SIG-M5 treated with dmso at 0.1 percent for 504 hours (cell line): Measurements from ENCODE around the gene RMDN3.

Experiments
- DNase-seq: peaks from one replicate; lab custom pipeline; 2025; ENCODE audit not compliant: unreplicated experiment; lab: John Stamatoyannopoulos, UW

RMDN3 gene

DNA sequence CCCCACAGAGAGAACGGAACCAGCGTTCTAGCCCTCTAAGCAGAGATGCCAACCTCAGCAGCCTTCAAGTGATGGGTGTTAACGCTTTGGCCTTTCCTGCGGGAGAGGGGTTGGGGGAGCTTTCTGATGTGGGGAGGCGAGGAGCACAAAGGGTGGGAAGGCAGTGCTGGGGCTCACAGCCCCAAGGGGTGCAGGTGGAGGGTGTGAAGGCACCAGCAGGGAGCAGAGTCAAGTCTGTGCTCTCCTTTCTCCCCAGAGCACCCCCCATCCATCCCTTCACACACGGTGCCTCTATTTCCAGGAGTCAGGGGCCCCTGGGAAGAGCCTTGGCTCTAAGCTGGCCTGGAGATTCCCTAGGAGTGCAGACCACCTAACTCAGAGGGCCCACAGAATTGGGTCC lies 18.8 kb upstream of the RMDN3 start:
- DNase-seq, result no peak

DNA sequence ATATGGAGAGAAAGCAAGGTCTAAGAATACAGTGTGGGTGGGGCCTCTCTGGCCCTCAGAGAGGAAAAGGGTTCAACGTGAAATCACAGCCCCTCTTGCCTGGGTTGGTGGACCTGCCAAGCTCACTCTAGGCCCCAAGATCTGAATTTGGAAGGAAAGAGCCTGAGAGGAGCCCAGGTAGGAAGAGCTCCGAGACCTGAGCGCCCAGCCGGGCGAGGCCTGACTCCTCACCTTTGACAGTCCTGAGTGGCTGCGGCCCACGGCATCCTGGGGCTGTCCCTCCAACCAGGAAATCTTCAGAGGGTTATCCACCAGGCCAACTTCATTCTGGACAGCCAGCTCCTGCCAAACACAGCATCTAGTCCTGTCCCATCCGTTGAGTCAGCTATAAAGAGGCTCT lies 18.4 kb upstream of the RMDN3 start:
- DNase-seq, result no peak

DNA sequence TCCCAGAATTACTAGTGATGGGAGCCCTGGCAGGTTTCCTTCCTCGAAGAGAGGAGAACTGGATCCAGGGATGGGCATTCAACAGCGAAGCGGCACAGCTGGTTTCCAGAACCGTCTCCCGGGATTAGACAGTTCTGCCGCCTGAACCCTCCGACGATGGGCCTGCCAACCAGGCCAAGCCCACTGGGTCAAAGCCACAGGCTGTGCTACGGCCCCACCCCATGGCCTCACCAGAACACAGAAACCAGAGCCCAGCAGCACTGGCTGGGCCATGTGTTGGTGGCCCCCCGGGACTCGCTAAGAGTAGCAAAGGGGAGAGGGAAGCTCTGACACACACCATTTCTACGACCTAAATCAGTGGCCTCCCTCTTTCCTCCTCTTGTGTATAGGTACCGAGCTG lies 17.0 kb upstream of the RMDN3 start:
- DNase-seq, result no peak

DNA sequence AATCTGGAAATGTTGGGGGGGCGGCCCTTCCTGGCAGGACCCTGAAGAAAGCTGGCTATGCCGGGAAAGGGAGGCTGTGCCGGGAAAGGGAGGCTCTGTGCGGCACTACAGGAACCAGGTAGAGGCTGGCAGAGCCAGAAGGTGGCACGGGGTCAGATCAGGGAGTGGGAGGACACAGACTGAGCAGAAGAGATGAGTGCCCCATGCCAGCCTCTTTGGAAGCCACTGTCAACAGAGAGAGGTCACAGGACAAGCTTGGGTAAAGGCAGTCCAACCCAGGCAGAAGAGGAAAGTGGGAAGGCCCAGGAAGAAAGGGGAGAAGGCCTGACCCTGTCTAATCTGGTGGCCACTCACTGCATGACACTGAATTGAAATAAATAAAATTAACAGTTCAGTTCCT lies 16.2 kb upstream of the RMDN3 start:
- DNase-seq, result no peak

DNA sequence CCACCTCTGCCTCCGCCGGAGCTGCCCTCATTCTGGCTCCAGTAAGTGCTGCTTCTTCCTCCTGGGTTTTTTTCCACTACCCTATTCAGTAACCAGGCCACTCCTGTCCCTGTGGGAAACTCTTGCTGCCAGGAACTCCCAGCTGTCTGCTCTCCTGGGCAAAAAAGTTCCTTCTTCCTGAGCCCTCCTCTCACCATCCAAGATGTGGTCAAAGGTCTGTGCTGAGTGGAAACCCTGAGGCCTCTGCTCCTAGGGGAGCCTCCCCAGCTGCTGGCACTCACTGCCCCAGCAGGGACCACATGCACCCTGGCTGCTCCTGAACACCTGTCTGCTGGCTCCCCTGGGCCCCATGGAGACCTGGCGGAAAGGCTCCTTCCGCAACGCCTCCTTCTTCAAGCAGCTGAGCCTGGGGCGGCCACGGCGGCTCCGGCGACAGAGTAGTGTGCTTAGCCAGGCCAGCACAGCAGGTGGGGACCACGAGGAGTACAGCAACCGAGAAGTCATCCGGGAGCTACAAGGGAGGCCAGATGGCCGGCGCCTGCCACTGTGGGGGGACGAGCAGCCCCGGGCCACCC lies 15.2 kb upstream of the RMDN3 start:
- DNase-seq, result no peak

DNA sequence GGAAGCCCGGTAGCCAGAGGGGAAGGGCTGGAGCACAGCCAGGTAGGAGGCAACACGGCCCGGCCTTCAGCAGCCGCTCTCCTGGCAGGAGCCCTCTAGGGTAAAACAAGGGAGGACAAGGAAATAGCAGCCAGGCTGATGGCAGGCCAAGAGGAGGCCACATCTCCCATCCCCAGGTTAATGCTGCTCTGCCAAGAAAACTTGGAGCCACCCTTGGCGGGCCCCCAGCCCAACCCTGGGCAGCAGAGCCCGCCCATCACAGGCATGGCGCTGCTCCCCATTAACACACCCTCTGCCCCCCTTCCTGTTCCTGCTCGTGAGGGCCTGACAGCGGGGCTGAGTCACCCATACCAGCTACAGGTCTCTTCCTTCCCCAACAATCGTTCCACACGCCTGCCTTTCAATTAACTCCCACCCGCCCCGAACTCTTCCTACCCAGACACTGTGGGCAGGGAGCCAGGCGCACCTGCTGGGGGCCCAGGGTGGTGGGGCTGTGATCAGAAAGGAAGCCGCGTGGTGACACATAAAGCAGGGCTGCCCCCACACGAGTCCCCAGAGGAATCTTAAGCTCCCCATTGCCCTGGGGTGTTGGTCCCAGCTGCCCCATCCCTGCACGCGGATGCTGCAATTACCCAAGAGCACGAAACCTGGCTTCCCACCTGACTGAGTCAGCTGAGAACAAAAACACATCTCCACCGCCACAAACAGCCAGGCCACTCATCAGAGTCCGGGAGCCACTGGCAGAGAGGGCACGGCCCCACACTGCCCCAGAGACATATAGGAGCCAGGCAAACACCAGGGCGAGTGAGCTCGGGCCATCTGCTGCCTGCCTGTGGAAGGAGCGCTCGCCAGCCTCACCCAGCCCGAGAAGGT lies 14.5 kb upstream of the RMDN3 start, which contains the start of gene C15orf62:
C15orf62 (plus strand) TSS at position 707 of the 873 bp plus-strand sequence. CDS start 516 bp downstream, outside the sequence.
- DNase-seq, result peak; percentile 26

DNA sequence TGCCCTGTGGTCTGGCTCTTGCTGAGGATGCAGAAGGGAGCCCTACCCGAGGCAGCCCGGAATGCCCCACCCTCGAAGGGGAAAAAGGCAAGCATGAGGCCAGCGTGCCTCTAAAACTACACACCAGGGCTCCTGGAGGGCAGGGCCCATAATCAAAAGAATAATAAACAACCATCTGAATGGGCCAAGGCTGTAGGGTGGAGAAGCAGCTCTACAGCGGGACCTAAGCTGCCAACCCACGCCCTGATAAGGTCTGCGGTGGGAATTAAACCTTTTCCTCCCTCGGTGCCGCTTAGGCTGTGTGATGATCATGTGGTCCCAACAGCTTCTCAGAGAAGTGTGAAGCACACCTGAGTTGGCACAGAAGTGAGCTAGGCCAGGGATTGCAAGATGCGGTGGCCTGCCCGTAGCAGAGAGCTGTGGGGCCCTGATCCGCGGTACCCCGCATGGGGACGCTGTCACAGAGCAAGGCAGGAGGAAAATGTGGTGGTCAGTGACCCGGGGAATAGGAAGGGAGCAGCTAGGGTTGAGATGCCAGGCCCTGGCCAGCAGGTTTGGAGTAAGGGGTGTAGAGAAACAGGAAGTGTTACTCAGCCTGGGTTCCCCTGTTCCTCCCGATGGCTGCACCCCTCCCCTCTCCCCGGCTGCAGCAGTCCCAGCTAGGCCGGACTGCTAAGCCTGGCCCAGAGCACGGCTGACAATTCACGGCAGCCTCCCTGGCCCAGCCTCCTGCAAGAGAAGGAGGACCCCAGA lies 13.6 kb upstream of the RMDN3 start:
- DNase-seq, result no peak

DNA sequence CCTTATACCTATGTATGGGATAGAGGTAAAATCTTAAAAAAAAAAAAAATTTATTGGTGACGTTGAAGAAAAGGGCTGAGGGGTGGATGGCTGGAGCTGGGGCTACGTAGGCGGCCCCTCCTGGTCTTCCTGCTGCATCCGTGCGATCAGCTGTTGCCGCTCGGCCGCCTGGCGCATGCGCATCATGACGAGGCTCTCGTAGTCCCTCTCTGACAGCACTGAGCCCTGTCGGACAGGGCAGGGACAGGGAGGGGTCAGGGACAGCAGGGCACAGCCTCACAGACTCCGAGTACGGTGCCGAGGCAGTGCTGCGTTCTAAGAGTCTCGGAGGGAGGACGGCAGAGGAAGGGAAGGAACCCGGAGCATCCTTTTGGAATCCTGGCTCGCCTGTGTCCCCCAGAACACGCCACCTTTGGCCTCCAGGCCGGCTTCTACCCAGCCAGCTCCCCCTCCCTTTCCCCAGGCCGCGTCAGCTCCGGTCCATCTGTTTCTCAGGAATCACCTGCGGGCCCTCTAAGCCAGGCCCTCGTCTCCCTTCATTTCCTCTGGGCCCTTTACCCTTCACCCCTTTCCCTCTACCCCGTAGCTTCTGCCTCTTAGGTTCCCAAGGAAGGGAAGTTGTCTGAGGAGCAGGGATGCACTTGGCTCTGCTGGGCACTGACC lies 12.9 kb upstream of the RMDN3 start:
- DNase-seq, result no peak

DNA sequence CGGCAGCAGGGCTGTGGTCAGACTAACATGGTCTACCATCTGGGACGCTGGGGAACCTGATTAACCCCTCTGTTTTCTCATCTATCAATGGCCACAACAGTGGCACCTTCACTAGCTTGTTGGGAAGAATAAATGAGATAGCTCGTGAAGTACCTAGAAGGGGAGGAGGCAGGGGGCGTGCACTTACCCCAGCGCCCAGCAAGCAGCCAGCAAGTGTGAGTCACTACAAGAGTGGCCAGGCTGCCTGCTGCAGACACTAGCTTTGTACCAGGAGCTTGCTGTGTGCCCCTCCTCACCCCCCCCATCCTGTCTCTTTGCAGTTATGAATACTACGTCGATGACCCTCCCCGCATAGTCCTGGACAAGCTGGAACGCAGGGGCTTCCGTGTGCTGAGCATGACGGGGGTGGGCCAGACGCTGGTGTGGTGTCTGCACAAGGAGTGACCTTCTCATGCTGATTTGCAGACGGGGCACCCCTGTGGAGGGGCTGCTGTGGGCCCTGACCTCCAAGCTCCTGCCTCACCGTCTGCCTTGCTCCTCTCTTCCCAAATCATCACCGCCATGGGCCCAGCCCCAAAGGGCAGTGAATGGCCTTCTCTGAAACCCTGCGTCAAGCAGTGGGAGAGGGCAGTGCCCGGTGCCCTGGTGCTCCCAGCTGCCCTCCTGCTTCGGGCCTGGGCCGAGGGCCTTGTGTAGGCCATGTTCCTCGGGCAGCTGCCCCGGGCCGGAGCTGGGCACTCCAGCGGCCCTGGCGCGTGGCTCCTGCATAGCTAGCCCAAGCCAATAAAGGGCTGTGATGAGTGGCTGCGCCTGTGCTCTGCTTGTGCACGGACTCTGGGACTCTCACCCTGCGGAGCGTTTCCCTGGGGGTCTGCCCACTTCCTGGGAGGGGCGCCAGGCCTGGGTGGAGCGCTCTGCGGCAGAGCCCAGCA lies 12.1 kb upstream of the RMDN3 start:
- no peak for DNase-seq

DNA sequence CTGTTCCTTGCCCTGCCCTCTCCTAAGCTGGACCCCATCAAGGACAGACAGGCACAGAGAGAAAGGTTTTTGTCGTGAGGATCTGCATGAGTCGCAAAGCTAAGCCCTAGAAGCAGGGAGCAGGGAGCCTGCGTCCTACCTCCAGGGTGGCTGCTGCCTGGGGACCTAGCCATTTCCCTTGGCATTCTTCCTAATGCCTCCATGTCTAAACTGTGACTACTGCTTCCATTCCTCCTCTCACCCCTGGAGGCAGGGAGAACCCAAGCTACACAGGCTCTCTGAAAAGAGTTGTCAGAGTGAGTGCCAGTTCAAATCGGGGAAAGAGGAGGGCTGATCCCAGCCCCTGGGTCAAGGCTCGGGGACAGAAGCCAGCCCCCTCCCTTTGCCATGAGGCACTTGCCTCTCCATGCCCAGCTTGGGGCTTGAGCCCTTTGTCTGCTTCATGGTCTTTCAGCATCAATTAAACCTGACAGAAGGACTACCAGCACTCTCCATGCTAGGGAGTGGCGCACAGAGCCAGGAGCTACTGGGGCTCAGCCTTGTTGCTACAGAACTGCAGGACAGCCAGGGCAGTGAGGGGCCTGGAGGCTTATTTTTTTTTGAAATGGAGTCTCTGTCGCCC lies 11.3 kb upstream of the RMDN3 start:
- no peak for DNase-seq

DNA sequence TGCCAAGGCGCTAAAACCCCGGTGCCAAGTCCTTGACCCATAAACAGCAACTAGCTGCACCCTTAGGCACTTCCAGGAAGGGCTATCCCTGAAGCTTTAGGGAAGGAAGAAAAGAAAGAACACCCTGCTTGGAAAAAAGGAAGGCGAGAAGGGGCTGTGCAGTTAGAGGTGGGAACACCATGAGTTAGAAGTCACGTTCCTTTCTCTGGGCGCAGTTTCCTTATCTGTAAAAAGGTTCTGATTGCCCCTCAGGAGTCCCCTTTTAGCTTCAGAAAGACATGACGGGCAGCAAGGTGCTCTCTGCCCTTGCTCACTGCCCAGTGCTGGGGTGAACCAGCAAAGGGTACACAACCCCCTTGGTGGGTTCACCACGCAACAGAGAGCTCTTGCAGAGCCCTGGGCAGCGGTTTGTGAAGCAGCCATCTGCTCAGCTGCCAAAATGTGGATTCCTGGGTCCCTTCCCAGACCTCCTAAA lies 9.6 kb upstream of the RMDN3 start:
- no peak for DNase-seq

DNA sequence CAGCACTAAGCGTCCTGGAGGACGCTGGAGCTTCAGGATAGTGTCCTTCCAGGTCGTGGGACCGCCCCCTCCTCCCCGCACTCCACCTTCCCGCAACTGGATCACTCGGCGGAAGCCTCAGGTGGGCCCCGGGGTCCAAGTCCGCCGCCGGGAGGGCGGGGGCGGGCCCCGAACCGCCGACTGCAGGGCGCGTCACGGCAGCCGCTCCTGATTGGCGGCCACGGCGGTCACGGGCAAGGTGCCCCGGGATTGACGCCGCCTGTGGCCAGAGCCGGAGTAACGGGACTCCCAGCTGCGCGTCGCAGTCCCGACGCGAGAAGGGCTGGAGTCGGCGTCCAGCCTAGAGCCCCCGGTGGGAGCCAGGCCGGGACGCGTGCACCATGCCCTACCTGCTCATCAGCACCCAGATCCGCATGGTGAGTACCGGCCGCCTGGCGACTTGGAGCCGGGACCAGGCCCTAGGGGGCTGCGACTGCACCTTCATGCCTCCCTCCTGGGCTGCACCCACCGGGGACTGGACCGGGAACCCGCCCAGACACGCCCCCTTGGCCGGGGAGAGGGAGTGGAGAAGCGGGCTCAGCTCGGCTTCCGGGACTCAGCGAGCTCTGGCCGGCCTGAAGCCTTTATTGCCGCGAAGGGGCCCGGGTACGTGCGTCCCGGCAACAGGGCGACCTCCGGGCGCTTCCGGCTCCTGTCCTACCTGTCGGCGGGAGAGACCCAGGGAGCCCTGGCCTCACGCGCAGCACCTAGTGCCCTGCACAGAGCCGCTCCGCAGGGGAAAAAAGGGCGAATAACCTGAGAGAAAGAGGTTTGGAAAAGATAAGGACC lies 9.0 kb upstream of the RMDN3 start, which contains the start of gene GCHFR:
GCHFR (plus strand) TSS at position 268 of the 828 bp plus-strand sequence; CDS start at position 381, 113 bp downstream.
- peak; percentile 63 for DNase-seq

DNA sequence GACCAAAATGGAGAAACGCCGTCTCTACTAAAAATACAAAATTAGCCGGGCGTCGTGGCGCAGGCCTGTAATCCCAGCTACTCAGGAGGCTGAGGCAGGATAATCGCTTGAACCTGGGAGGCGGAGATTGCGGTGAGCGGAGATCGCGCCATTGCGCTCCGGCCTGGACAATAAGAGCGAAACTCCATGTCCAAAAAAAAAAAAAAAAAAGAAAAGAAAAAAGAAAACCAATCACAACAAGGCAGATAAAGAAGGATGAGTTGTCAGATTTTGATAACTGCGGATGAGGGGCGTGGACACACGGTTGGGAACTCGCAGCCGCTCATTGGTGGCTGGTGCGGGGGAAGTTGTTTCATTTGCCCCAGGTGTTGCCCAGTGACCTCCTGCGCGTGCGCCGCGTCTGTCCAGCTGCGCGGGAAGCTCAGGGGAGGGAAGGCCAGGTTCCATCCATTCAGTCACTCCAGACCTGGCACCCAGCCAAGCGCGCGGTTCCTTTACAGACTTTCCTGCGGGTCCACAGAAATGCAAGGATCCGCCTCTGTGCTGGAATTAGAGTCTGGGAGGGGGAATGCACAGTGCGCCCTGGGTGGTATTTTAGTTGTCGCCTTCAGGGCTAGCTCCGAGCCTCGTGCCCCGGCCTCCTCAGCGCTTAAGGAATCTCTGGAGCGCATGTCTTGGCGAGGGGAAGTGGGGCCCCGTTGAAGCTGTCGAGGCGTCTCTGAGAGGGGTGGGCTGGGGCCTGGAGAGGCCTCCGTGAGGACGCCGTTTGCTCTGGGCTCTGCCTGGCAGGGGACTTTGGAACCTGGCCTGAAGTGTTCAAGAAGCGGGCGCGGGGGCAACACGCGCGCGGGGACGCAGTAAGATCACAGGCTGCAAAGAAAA lies 8.1 kb upstream of the RMDN3 start:
- peak; percentile 23 for DNase-seq

DNA sequence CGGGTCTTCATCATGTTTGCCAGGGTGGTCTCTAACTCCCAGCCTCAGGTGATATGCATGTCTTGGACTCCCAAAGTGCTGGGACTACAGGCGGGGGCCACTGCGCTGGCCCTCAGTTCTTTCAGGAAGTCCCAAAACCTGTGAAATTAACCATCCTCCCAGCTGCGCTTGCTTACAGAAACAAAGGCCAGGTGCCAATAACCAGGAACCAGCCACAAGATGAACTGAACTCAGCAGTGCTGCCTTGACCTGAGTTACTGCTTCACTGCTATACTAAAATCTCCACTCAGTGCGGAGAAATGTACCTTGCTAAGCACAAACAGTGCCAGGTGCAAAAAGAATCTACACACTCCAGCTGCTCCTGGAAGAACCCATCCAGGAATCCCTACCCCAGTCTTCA lies 4.9 kb upstream of the RMDN3 start:
- no peak for DNase-seq

DNA sequence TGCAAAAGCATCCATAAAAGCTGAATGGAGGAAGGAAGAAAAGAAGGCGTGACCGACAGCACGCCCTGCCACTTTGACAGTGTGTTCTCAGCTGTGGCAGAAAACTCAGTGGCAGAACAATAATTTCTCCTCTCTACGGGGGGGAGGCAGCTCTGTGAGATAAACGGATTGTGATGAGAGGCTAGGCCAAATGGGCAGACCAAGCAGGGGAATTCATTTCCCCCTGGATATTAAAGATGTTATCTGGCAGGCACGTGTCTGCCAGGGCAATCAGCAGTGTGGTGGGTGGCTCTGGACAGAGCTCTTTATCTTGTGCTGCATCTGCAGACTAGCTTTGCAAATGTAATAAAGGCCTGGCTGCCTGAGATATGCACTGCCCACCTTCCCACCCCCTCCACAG lies 1.9 kb upstream of the RMDN3 start:
- DNase-seq, result no peak

DNA sequence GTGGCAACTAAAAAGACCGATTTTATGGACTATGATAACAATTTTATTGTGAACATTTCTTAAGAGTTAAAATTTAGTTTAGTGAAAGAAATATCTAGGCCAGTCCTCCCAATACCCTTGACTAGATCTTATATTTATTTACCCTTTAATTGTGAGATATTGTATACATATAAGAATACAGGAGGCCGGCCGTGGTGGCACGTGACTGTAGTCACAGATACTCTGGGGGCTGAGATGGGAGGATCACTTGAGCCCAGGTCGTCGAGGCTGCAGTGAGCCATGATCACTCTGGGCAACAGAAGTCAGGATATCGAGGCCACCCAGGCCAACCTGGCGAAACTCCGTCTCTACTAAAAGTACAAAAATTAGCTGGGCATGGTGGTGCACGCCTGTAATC lies 756 bp upstream of the RMDN3 start:
- DNase-seq, result no peak

DNA sequence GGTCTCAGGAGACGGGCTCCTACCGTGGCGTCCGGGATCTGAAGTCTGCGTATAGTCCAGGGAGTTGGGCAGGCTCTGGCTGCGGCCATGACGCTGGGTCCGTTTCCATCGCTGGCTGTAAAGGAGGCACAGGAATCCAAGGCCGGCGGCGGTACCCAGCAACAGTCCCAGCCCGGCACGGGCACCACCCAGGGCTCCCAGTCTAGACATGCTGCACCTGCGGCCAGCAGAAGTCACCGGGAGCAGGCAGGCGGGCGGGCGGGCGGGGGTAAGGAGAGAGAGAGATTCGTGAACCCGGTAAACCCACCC lies 526 bp downstream of the RMDN3 start:
- no peak for DNase-seq

DNA sequence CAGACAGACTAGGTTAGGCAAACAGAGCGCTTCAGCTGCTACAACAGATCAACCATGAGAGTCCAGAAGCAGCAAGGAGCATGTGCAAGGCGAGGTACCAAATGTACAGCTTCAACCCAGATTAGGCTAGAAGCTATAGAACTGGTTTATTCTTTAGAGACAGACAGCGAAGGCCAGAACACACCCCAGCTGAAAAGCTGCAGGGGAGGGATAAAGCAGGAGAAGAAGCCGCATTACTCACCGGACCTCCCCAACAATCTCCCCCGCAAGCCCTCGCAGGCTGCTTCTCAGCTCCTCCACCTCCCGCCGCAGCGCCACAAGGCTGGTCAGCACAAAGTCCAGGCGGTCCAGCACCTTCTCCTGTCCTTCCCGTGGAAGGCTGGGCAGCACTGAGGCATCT lies 3.3 kb downstream of the RMDN3 start:
- no peak for DNase-seq
